ENCODE data around the gene PLSCR2.

DNA sequence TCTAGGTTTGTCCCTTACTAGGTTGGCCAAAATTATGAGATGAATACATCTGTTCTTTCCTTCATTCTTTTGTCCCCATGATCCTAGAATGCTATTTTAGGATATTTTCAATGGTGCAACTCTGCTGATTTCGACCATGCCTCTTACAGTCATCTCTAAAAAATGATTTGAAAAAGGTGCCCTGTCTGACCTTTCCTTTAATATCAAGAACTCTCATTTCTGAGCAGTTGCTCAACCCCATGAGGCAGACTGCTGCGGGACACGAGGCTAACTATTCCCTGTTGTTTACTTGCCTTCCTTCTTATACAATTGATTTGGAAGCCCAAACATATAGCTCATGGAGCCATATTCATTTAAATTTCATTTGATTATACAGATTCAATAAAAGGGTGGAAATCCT, 14.6 kb downstream of the PLSCR2 start:
- TF ChIP-seq ZNF274 (IDR thresholded peaks at IDR 0.05; ENCODE audit: borderline replicate concordance, extremely low read depth, low read length), result no peak
- no peak for TF ChIP-seq FOSL1 (IDR thresholded peaks at IDR 0.05; ENCODE audit: insufficient read depth, low read depth, low read length)
- no peak for TF ChIP-seq RFX5 (IDR thresholded peaks at IDR 0.05; ENCODE audit: borderline replicate concordance, low read depth, low read length)
- no peak for TF ChIP-seq BACH1 (IDR thresholded peaks at IDR 0.05; ENCODE audit: low read length)
- no peak for TF ChIP-seq CEBPB (IDR thresholded peaks at IDR 0.05; ENCODE audit: low read depth, low read length)
- no peak for TF ChIP-seq POLR2AphosphoS5 (IDR thresholded peaks at IDR 0.05; ENCODE audit: low read depth, low read length)
- no peak for TF ChIP-seq MAX (IDR thresholded peaks at IDR 0.05)
- no peak for TF ChIP-seq CTCF (IDR thresholded peaks at IDR 0.05; ENCODE audit: control extremely low read depth in 1 of 3, insufficient read depth in 1 of 3, low read depth in 1 of 3, low read length in 3 of 3)
- no peak for TF ChIP-seq EZH2 (IDR thresholded peaks at IDR 0.05; ENCODE audit: low read depth, low read length, severe bottlenecking)
- TF ChIP-seq POLR2A (IDR thresholded peaks at IDR 0.05; ENCODE audit: control extremely low read depth in 1 of 2, low read depth in 2 of 2, low read length in 2 of 2), result no peak
